SU-DHL-6 (cell line): ENCODE results near the gene MUC6.

Experiments used
- H2AFZ ChIP-seq: fragments of 200-600 bp; sonication (generic); 2 replicates; pipeline ENCODE4 v1.6.1; 2014; ENCODE audit warnings: low read depth, mild to moderate bottlenecking, moderate library complexity, mixed read lengths, antibody characterized with exemption, low read length; ENCODE audit not compliant: severe bottlenecking
- H3F3A ChIP-seq: fragments of 200-600 bp; shearing (Covaris generic); 2 replicates; pipeline ENCODE4 v1.6.0; 2016; ENCODE audit warnings: antibody characterized with exemption, mild to moderate bottlenecking; ENCODE audit not compliant: insufficient read depth
- H3K27ac ChIP-seq: fragments of 200-600 bp; sonication (generic); 2 replicates; pipeline ENCODE4 v1.5.1; 2016; ENCODE audit warnings: low read depth, mild to moderate bottlenecking, low read length, moderate library complexity, mixed read lengths
- H3K27me3 ChIP-seq: fragments of 200-600 bp; sonication (generic), shearing (Covaris generic); 2 replicates; pipeline ENCODE4 v1.6.0; 2014; ENCODE audit warnings: mild to moderate bottlenecking, low read length
- H3K36me3 ChIP-seq: fragments of 200-600 bp; sonication (generic); 2 replicates; pipeline ENCODE4 v1.6.1; 2014; ENCODE audit warnings: mild to moderate bottlenecking, low read length, mixed read lengths
- H3K4me2 ChIP-seq: fragments of 300-600, 200-600 bp; shearing (Covaris generic), sonication (generic); 2 replicates; pipeline ENCODE4 v1.6.0; 2014; ENCODE audit warnings: low read length, low read depth, mild to moderate bottlenecking; ENCODE audit not compliant: poor library complexity, severe bottlenecking
- H3K4me3 ChIP-seq: fragments of 200-600 bp; sonication (generic); 2 replicates; pipeline ENCODE4 v1.5.1; 2014; ENCODE audit warnings: antibody characterized with exemption, low read length, mild to moderate bottlenecking, mixed read lengths; ENCODE audit not compliant: insufficient read depth, poor library complexity, severe bottlenecking
- H3K79me2 ChIP-seq: fragments of 200-600 bp; sonication (generic); 2 replicates; pipeline ENCODE4 v1.6.1; 2014; ENCODE audit warnings: mild to moderate bottlenecking, low read length, moderate library complexity; ENCODE audit not compliant: insufficient read depth
- H3K9ac ChIP-seq: fragments of 200-600 bp; sonication (generic); 2 replicates; pipeline ENCODE4 v1.7.0; 2014; ENCODE audit warnings: mild to moderate bottlenecking, low read length
- H3K9me2 ChIP-seq: fragments of 200-600 bp; sonication (generic); replicated peaks from 2 replicates; pipeline ENCODE4 v1.6.1; 2014; ENCODE audit warnings: low read length; ENCODE audit not compliant: insufficient read depth
- H3K9me3 ChIP-seq: fragments of 200-600 bp; sonication (generic); 2 replicates; pipeline ENCODE4 v1.6.1; 2014; ENCODE audit warnings: low read length, mixed read lengths; ENCODE audit not compliant: insufficient read depth
- H4K20me1 ChIP-seq: fragments of 200-600 bp; sonication (generic); 2 replicates; pipeline ENCODE4 v1.6.1; 2014; ENCODE audit warnings: low read depth, mild to moderate bottlenecking, antibody characterized with exemption, low read length, moderate library complexity, mixed read lengths
- CTCF ChIP-seq: fragments of 200-600 bp; sonication (generic); IDR thresholded peaks from one replicate; pipeline ENCODE4 v1.5.1; 2017; ENCODE audit warnings: antibody characterized with exemption, mild to moderate bottlenecking, low read length, moderate library complexity; ENCODE audit not compliant: insufficient read depth, poor library complexity, severe bottlenecking
- EZH2phosphoT487 ChIP-seq: fragments of 200-600 bp; sonication (generic), shearing (Covaris generic); conservative IDR thresholded peaks from 2 replicates; pipeline ENCODE4 v1.6.1; 2018; ENCODE audit warnings: mild to moderate bottlenecking, antibody characterized with exemption, low read length, moderate library complexity, mixed read lengths

The MUC6 gene

GRCh38 chr11:1008803-1009145 is 27.7 kb downstream of the MUC6 start:
- no peaks in the 10 kb centered on the region for H3F3A ChIP-seq
- no peaks in the 10 kb centered on the region for H3K36me3 ChIP-seq
- H3K4me2 ChIP-seq = no peak overlapping the region
- H3K4me3 ChIP-seq = no peak overlapping the region
- H3K27me3 ChIP-seq = no peaks in the 10 kb centered on the region
- no peaks in the 10 kb centered on the region for H3K9me2 ChIP-seq
- no peak for TF ChIP-seq EZH2phosphoT487
- no peak for TF ChIP-seq CTCF
- no peak overlapping the region for H3K27ac ChIP-seq
- no peaks in the 10 kb centered on the region for H3K79me2 ChIP-seq
- no peaks in the 10 kb centered on the region for H3K9me3 ChIP-seq
- H4K20me1 ChIP-seq = no peaks in the 10 kb centered on the region
- no peak overlapping the region for H3K9ac ChIP-seq
- no peak overlapping the region for H2AFZ ChIP-seq

GRCh38 chr11:1008001-1008802 is 28.3 kb downstream of the MUC6 start:
- Histone ChIP-seq H3K4me3 (no peak overlapping the region), H3K9ac (no peak overlapping the region), H3K4me2 (no peak overlapping the region), H3K27ac (no peak overlapping the region), H3F3A (no peaks in the 10 kb centered on the region), H3K9me3 (no peaks in the 10 kb centered on the region), H2AFZ (no peak overlapping the region), H3K36me3 (peaks cover 3% of the 10 kb centered on the region; the same call in 1 of the 2 replicates), H3K9me2 (no peaks in the 10 kb centered on the region), H3K27me3 (no peaks in the 10 kb centered on the region), H3K79me2 (no peaks in the 10 kb centered on the region), H4K20me1 (no peaks in the 10 kb centered on the region)
- TF ChIP-seq EZH2phosphoT487 (no peak), CTCF (no peak)

GRCh38 chr11:1007279-1007678 is 29.2 kb downstream of the MUC6 start:
- TF ChIP-seq EZH2phosphoT487 (no peak), CTCF (no peak)
- Histone ChIP-seq H3K9me2 (no peaks in the 10 kb centered on the region), H3F3A (no peaks in the 10 kb centered on the region), H3K4me2 (no peak overlapping the region), H3K27ac (no peak overlapping the region), H3K27me3 (no peaks in the 10 kb centered on the region), H3K36me3 (peaks cover 3% of the 10 kb centered on the region; the same call in 1 of the 2 replicates), H3K9me3 (no peaks in the 10 kb centered on the region), H3K79me2 (no peaks in the 10 kb centered on the region), H3K4me3 (no peak overlapping the region), H4K20me1 (no peaks in the 10 kb centered on the region), H3K9ac (no peak overlapping the region), H2AFZ (no peak overlapping the region)
